ENCODE measurements around the gene ABCG2.

GRCh38 chr4:88178626-88179231 lies 20.3 kb upstream of the ABCG2 start:
- TF ChIP-seq, protein P1, sequence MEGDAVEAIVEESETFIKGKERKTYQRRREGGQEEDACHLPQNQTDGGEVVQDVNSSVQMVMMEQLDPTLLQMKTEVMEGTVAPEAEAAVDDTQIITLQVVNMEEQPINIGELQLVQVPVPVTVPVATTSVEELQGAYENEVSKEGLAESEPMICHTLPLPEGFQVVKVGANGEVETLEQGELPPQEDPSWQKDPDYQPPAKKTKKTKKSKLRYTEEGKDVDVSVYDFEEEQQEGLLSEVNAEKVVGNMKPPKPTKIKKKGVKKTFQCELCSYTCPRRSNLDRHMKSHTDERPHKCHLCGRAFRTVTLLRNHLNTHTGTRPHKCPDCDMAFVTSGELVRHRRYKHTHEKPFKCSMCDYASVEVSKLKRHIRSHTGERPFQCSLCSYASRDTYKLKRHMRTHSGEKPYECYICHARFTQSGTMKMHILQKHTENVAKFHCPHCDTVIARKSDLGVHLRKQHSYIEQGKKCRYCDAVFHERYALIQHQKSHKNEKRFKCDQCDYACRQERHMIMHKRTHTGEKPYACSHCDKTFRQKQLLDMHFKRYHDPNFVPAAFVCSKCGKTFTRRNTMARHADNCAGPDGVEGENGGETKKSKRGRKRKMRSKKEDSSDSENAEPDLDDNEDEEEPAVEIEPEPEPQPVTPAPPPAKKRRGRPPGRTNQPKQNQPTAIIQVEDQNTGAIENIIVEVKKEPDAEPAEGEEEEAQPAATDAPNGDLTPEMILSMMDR (conservative IDR thresholded peaks at IDR 0.05; ENCODE audit: low read length), result no peak
- no peak for TF ChIP-seq EZH2phosphoT487 (IDR thresholded peaks at IDR 0.05; ENCODE audit: borderline replicate concordance)

All from Loucy (cell line).